GM21529 (cell line): Measurements from ENCODE around the gene TDRD7.

ENCODE experiments used
- ATAC-seq: cut with Tn5 transposase; IDR thresholded peaks from one replicate; pipeline ENCODE4 v1.9.1; 2021; ENCODE audit not compliant: unreplicated experiment

Gene TDRD7, protein sequence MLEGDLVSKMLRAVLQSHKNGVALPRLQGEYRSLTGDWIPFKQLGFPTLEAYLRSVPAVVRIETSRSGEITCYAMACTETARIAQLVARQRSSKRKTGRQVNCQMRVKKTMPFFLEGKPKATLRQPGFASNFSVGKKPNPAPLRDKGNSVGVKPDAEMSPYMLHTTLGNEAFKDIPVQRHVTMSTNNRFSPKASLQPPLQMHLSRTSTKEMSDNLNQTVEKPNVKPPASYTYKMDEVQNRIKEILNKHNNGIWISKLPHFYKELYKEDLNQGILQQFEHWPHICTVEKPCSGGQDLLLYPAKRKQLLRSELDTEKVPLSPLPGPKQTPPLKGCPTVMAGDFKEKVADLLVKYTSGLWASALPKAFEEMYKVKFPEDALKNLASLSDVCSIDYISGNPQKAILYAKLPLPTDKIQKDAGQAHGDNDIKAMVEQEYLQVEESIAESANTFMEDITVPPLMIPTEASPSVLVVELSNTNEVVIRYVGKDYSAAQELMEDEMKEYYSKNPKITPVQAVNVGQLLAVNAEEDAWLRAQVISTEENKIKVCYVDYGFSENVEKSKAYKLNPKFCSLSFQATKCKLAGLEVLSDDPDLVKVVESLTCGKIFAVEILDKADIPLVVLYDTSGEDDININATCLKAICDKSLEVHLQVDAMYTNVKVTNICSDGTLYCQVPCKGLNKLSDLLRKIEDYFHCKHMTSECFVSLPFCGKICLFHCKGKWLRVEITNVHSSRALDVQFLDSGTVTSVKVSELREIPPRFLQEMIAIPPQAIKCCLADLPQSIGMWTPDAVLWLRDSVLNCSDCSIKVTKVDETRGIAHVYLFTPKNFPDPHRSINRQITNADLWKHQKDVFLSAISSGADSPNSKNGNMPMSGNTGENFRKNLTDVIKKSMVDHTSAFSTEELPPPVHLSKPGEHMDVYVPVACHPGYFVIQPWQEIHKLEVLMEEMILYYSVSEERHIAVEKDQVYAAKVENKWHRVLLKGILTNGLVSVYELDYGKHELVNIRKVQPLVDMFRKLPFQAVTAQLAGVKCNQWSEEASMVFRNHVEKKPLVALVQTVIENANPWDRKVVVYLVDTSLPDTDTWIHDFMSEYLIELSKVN

DNA sequence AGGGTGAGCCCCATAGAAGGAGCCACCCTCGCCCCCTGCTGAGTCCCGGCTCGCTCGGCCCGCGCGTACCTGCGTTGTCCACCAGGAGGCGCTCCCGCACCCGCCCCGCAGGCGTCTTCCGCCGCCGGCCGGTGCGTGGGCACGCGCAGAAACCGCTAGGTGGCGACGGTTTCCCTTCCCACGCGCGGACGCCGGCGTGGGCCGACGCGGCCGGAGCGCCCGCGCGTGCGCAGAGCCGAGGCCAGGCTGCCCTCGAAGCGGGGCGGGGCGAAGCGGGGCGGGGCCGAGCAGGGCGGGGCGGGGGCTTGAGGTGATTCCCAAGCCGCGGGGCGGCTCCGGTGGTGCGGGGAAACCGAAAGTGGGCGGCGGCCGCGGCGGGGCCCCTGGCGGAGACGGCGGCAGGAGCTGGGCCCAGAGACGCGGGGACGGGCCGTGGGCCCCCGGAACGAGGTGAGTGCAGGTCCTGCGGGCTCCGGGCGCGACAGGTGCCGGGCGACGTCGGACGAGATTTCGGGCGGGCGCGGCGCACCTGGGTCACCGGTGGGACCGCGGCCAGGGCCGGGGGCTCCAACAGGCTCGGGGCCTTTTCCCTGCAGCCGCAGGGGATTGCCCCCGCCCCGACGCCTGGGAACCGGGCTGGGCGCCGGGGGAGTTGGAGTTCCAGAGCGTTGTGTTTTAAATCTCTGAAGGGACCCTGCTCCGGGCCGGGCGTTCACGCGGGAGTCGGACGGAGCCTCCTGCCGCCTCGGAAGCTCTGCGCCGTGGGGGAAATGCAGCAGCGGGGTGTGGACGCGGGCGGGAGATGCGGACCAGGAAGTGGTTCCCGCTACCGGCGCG, at the start of gene TDRD7:
Gene TDRD7, plus strand, starts transcription at position 308 of the 837 bp plus-strand sequence. CDS start 16,370 bp downstream, outside the sequence.
- peak; percentile 67 for ATAC-seq

DNA sequence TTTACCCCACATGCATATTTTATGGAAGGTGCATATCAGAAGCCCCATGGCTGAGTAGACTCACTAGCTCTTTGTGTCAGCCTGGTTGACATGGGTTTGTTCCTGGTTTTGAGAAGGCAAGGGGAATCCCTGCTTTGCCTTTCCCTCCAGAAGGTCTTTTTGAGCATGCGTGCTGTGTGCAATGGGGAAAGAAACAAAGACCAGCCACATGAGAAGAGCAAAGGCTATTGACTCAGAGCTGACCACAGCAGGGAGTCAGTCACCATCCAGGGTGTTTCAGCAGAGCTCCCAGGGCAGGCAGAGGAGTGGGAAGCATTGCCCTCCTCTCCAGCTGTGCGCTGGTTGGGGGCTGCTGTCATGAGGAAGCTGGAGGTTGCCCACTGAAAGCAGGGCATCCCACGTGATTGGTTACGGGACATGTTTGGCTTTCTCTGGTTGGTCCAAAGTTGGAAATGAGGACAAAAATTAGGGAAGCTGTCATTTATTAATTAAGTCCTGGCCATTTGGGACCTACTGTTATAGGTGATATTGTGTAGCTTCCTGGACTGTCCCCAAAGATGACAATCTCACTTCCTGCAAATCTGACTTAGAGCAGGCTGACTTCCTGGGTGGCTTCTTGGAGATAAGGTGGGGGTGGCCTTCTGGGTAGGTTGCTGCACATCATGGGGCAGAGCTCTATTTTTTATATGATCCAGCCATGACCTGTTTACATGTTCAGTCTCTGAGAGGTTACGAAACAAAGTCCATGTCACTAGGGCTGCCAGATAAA, 48.9 kb upstream of the TDRD7 start:
- no peak for ATAC-seq

DNA sequence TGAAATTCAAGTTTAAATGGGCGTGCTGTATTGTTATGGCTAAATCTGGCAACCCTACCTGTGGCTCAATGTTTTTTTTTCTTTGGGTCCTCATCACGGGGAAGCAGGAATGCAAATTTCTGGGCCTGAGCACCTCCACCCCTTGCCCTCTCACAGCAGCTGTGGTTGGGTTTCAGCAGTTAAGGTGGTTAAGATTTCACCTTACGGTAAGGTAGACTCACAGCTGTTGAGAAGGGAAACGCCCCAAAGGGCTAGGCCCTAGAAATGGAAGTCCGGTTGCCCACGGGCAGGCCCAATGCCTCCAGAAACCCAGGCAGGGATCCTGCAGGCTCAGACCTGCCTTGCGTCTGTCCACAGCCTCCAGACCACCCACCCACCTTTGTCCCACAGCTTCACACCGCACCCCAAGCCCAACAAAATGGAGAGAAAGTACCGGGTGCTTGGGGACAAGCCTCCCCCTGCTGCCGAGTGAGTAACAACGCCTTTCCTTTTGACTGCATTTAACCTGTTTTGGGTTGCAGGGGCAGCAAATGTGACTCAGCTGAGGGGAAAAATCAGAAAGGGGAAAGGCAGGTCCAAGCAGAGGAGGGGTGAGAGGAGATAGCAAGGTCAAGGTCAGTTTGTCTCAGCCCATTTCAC, 48.1 kb upstream of the TDRD7 start:
- no peak for ATAC-seq

DNA sequence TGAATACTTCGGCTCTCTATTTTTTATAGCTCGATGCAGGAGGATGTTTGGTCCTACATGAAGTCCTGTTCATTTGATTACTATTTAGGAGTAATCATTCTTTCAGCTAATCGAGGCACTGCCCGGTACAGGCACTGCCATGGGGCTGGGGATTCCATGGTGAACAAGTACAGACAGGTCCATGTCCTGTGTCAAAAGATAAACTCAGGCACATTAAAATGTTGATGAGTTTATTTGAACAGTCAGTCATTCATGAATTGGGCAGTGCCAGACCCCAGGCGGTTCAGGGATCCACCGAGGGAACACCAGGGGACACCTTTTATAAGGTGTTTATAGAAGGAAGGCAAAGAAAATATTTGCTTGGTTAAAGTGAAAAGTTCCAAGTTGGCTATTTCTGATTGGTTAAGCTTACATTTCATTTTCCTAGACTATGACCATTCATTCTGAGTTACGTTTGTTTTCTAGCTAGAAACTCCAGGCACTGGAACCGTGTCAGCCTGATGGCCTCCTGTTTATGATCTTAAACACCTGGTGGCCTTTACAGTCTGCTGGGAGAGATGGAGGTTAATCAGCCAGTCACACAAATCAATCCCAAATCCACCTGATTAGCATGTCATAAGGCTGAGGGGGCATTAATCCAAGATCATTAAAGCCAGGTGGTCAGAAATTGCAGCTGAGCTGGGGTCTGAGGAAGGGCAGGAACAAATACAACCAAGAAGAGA, 47.0 kb upstream of the TDRD7 start:
- no peak for ATAC-seq

DNA sequence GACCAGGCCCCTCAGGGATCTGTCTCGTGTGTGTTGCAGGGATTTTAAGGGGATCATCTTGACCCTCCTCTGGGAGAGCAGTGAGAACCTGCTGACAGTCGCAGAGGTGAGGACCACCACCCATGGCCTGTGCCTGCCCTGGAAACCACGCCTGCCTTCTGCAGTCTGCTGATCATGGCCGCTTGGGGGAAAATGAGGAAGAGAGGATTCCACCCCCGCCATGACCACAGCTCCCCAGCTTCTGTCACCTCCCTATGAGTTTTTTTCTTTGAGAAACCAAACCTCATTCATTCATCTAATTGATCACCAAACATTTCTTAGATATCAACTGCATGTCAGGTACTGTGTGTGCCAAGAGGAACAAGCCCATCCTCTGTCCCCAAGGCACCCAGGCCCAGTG, 46.3 kb upstream of the TDRD7 start:
- ATAC-seq: no peak

DNA sequence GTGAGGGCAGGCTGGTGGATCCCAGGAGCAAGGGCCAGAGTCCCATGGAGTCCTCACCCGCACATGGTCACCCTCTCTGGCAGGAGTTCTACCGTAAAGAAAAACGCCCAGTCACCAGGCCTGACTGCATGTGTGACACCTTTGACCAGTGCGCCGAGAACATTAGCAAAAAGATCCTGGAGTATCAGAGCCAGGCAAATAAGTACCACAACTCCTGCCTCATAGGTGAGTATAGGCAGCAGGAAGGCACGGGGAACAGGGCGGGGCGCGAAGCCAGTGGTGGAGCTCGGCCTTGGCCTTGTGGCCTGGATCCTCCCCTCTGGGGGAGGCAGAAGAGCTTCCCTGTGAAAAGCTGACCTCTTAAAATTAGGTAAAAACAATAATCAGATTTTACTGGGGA, 45.4 kb upstream of the TDRD7 start:
- no peak for ATAC-seq

DNA sequence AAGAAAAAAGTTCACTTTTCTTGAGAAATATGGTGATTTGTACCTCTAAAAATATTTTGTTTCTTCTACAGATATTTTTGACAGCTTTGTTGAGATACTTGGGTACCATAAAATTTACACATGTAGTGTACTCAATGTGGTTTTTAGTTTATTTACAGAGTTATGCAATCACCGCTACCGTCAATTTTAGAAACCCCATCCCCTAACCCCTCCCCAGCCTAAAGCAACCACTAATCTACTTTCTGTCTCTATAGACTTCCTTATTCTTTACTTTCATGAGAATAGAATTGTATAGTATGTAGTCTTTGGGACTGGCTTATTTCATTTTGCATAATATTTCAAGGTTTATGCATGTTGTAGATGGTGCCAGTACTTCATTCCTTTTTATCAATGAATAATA, 45.0 kb upstream of the TDRD7 start:
- ATAC-seq: no peak

DNA sequence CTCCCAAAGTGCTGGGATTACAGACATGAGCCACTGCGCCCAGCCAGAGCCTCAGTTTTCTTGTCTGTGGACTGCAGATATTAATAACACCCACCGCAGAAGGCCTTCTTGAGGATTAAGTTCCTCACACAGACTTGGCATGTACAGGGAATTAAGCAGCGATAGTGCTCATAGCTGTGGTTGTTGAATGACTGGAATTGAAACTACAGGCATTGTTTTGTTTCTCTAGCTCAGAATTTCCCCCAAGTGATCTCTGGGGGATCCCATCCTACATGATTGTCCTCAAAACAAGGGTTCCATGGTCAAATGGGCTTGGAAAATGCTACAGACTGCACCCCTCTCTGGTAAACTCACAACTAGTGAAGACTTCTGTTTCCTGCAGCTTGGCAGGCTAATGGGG, 44.2 kb upstream of the TDRD7 start:
- ATAC-seq: peak; percentile 37

DNA sequence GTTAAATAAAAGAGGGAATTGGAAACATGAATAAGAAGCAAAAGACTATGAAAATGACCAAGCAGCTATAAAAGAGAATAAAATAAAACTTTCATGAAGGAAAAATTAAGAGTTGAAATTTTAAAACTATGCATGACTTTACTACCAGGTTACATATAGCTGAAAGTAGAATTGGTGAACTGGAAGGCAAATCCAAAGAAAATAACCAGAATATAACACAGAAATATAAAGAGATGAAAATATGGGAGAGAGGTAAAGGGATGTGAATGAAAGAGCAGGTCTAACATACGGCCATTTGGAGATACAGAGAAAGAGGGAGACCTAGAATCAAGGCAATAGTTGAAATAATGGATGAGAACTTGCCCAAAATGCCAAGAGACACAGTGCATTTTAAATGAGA, 42.9 kb upstream of the TDRD7 start:
- ATAC-seq: no peak

DNA sequence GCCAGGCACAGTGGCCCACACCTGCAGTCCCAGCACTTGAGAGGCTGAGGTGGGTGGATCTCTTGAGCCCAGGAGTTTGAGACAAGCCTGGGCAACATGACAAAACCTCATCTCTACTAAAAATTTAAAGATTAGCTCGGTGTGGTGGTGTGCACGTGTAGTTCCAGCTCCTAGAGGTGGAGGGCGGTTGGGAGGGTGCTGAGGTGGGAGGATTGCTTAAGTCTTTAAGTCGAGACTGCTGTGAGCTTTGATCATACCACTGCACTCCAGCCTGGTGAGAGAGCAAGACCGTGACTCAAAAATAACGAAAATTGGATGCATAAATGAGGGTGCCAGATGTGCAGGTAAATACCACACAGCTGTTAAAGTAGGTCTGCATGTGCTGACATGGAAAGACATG, 39.3 kb upstream of the TDRD7 start:
- no peak for ATAC-seq

DNA sequence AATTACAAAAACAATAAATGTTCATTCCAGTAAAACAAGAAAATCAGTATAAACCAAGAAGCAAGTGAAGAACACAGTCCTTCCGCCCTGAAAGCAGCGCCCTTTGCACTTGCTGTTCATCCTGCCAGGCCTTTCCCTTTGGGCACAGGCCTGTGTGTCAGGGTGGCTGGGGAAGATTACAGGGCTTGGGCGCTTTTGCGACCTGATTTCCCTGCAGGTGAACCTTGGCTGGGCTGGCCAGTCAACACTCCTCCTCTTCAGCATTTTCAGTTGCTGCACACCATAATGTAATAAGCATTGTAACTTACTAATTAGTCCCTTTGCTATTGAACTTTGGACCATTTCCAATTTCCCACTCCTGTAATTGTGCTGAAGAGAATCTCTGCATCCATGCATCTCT, 38.6 kb upstream of the TDRD7 start:
- no peak for ATAC-seq

DNA sequence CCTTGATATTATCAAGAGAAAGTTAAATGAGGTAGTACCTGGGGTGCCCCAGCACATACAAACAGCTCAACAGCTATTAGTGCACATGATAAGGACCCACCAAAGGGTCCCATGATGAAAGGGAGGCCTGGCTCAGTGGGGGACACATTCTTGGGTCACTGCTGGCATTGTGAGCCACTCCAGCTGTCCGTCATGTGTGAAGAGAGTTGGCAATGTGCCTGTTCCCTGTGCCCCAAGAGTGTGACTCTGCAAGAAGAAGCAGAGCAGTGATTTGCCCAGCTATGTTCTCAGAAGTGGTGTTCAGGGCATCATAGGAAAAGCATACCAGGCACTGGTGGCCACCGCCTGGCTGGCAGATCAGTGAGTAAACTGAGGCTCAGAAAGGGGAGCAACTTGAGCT, 37.1 kb upstream of the TDRD7 start:
- no peak for ATAC-seq

DNA sequence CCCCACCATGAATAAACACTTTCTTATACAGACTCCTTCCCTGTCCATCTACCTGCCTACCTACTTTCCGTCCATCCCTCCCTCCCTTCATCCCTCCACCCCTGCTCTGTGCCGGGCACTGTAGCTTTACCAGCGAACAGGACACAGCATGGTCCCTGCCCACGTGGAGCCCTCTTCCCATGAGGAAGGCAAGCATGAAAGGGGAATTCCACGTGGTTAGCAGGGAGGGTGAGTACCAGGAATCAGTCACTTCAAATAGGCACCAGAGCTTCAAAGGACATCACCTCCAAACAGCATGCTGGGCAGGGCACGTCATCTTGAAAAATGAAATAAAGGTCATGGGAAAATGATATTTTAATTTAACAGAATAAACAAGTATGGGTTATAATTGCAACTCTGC, 35.0 kb upstream of the TDRD7 start:
- ATAC-seq: no peak

DNA sequence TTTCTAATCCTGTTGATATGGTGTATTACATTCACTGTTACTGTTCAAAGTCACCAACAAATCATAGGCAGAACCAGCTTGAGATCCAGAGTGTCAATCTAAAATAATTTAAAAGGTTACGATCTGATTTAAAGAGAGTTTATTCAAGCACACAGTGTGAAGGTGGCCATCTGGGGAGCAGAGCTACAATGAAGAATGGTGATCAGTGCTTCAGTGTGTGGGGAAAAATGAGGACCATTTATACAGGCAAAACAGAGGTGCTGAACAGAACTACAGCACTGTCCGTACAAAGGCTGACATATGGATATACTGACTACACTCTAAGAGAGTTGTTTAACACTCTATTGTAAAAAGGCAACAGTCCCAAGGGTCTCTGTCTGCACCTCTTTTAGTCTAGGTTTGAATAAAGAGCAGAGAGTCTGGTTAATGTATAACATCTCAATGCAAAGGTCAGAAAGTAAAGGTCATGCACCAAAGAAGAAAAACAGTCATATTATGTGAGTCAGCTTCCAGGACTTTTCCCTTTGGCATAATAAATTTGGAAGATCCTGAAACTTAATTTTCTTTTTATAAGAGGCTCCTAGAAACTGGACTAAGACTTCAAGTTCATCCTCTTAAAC, 29.7 kb upstream of the TDRD7 start:
- no peak for ATAC-seq

DNA sequence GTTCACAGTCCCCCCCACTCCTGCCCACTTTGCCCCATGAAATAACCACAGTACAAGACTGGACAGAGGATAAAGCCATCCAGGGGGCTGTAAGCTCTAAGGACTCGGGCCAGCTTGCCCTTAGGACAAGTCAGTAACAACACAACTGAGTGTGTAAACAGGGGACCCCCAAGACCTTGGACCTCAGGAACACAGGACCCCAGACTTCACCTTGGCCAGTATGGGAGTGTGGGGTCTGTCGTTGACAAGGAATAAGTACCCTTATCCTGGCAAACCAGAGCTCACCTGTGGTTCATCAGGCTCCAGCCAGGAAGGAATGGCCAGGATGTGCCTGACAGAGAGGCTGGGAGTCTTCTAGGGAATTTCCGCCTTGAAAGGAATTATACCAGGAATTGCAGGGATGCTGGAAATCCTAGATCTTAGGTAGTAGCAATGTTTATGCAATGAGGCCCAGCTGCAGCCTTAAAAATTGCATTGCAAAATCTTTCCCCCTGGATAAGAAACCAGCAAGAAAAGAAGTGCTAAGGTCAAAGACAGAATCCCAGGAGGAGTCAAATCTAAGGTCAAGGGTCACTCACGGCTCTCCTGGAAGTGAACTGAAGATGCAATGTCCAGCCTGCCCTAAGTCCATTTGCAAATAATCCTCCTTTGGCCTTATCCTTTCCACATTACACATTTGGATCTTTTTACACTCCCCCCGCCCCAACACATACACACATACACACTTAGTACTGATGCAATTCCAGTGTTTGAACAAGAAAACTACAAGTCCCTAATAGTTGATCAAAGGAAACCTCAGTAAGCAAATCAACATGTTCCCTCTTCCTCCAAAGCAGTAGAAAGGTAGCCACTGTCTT, 27.3 kb upstream of the TDRD7 start:
- ATAC-seq: no peak

DNA sequence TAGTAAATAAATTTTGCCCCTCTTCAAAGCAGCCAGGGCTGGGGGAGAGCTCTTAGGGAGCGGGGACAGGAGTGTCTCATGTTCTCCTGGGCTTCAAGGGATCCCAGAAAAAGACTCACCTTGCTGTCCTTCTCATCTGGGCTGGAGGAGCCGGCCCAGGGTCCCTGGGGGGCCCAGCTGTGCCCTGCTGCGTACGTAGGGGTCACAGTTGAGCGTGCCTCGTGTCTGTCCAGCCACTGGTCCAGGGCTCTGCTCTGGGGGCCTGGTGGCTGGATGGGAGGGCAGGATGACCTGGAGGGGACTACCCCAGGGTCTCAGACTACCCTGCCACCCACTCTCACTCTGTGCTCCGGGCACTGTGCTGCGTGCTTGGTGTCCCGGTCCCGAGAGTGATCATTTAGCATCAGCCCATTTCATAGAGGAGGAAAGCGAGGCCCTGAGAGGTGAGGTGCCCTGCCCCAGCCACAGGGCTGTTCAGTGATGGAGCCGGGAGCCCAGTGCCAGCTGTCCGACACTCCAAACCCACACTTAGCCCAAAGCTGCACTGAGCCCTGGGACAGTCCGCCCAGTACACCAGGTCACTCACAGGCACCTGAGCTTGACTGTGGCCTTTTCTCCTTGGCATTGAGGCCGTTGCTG, 26.2 kb upstream of the TDRD7 start:
- ATAC-seq: no peak

DNA sequence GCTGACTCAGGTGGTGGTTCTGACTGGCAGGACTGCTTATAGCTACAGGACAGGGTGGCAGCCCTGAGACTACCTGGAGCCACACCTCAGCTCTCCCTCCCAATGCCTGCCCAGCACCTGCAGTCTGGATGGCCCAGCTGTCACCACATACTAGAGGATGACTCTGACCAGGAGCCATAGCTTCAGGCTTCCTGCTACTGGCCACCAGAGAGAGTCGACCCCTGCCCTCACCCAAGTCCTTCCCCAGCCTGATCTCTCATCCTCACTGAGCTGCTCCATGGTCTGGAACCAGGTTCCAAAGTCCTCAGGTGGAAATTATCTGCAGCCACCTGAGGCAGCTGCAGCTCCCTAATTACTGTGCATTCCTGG, 25.6 kb upstream of the TDRD7 start:
- ATAC-seq: no peak
